ENCODE results near the gene TNFRSF19.

The TNFRSF19 gene

GRCh38 chr13:23613596-23613995 lies 43.4 kb downstream of the TNFRSF19 start:
- no peak overlapping the region for H3K27ac ChIP-seq (replicated peaks)
- TF ChIP-seq GABPA (IDR thresholded peaks at IDR 0.05; ENCODE audit: low read depth) (no peak), SPI1 (IDR thresholded peaks at IDR 0.05; ENCODE audit: borderline replicate concordance, low read depth) (no peak), POLR2AphosphoS5 (IDR thresholded peaks at IDR 0.05; ENCODE audit: low read depth) (no peak)
- no peak overlapping the region for H3K4me3 ChIP-seq (replicated peaks; ENCODE audit: insufficient read depth, low read length)
- peaks cover 3% of the 10 kb centered on the region for H3K27me3 ChIP-seq (ENCODE audit: insufficient read depth, poor library complexity, severe bottlenecking)
- DNase-seq (ENCODE audit: low read depth in 1 of 2, low spot score in 1 of 2), result no peak

- Histone ChIP-seq H3K27me3 (ENCODE audit: insufficient read depth, poor library complexity, severe bottlenecking) (peaks cover 3% of the 10 kb centered on the region), H3K4me3 (replicated peaks; ENCODE audit: insufficient read depth, low read length) (no peak overlapping the region), H3K27ac (replicated peaks) (no peak overlapping the region)
- no peak for DNase-seq (ENCODE audit: low read depth in 1 of 2, low spot score in 1 of 2)
- TF ChIP-seq POLR2AphosphoS5 (IDR thresholded peaks at IDR 0.05; ENCODE audit: low read depth) (no peak), SPI1 (IDR thresholded peaks at IDR 0.05; ENCODE audit: borderline replicate concordance, low read depth) (no peak), REST (IDR thresholded peaks at IDR 0.05; ENCODE audit: insufficient replicate concordance, low read depth) (no peak), CTCF (IDR thresholded peaks at IDR 0.05; ENCODE audit: insufficient read depth, low read length) (no peak), GABPA (IDR thresholded peaks at IDR 0.05; ENCODE audit: low read depth) (no peak)
These were observed 45.3 kb downstream of the TNFRSF19 start for GRCh38 chr13:23615395-23616081.

- Histone ChIP-seq H3K4me3 (replicated peaks; ENCODE audit: insufficient read depth, low read length) (no peak overlapping the region), H3K27ac (replicated peaks) (no peak overlapping the region), H3K27me3 (ENCODE audit: insufficient read depth, poor library complexity, severe bottlenecking) (peaks cover 3% of the 10 kb centered on the region)
- DNase-seq (ENCODE audit: low read depth in 1 of 2, low spot score in 1 of 2), result no peak
- TF ChIP-seq CTCF (IDR thresholded peaks at IDR 0.05; ENCODE audit: insufficient read depth, low read length) (no peak), POLR2AphosphoS5 (IDR thresholded peaks at IDR 0.05; ENCODE audit: low read depth) (no peak), REST (IDR thresholded peaks at IDR 0.05; ENCODE audit: insufficient replicate concordance, low read depth) (no peak)
These were observed 46.0 kb downstream of the TNFRSF19 start for GRCh38 chr13:23616228-23616627.

GRCh38 chr13:23617551-23618024 lies 47.4 kb downstream of the TNFRSF19 start:
- TF ChIP-seq REST (IDR thresholded peaks at IDR 0.05; ENCODE audit: insufficient replicate concordance, low read depth), result no peak
- TF ChIP-seq SPI1 (IDR thresholded peaks at IDR 0.05; ENCODE audit: borderline replicate concordance, low read depth), result no peak
- no peak for TF ChIP-seq CTCF (IDR thresholded peaks at IDR 0.05; ENCODE audit: insufficient read depth, low read length)
- TF ChIP-seq POLR2AphosphoS5 (IDR thresholded peaks at IDR 0.05; ENCODE audit: low read depth), result no peak
- TF ChIP-seq GABPA (IDR thresholded peaks at IDR 0.05; ENCODE audit: low read depth), result no peak
- Histone ChIP-seq H3K4me3 (replicated peaks; ENCODE audit: insufficient read depth, low read length) (no peak overlapping the region), H3K27ac (replicated peaks) (no peak overlapping the region), H3K27me3 (ENCODE audit: insufficient read depth, poor library complexity, severe bottlenecking) (peaks cover 3% of the 10 kb centered on the region)
- DNase-seq (ENCODE audit: low read depth in 1 of 2, low spot score in 1 of 2), result no peak
